CD4-positive, CD25-positive, alpha-beta regulatory T cell (primary cell): Measurements from ENCODE around the gene PALD1. TPM values are rescaled to one million over a fixed set of nuclear protein-coding genes. Genes with fewer than 3 reads are reported as not detected.

ENCODE experiments used
- ATAC-seq, 2 donors: fragments of 150-1000 bp; cut with Tn5 transposase; one replicate each; pipeline ENCODE4 v1.10.0; 2021; ENCODE audit warnings: low read depth in 2 of 2, moderate number of reproducible peaks in 2 of 2, moderate library complexity in 1 of 2
- DNase-seq, 3 donors: peaks; one replicate each; pipeline versions ENCODE4 v3.0.0 to v3.0.0-alpha.2; 2012 to 2022; ENCODE audit warnings: mixed read lengths in 1 of 3
- H3K27ac ChIP-seq: one replicate; pipeline ENCODE4 v1.7.0; 2013; ENCODE audit warnings: mild to moderate bottlenecking, low read length; ENCODE audit not compliant: insufficient read depth, poor library complexity, severe bottlenecking
- H3K27me3 ChIP-seq: one replicate; pipeline ENCODE4 v1.7.0; 2013; ENCODE audit warnings: low read length; ENCODE audit not compliant: control insufficient read depth, insufficient read depth
- H3K36me3 ChIP-seq: one replicate; pipeline ENCODE4 v1.7.0; 2013; ENCODE audit warnings: mild to moderate bottlenecking, low read length, moderate library complexity; ENCODE audit not compliant: control insufficient read depth, insufficient read depth
- H3K4me1 ChIP-seq: 2 replicates; pipeline ENCODE4 v1.7.0; 2013; ENCODE audit warnings: mild to moderate bottlenecking, low read length; ENCODE audit not compliant: insufficient read depth, control insufficient read depth, poor library complexity, severe bottlenecking
- H3K4me3 ChIP-seq: one replicate; pipeline ENCODE4 v1.7.0; 2013; ENCODE audit warnings: low read depth, mild to moderate bottlenecking, low read length, moderate library complexity
- H3K9me3 ChIP-seq, 2 experiments: 1 replicate in 1 of 2; 2 replicates in 1 of 2; pipeline ENCODE4 v1.7.0; 2013; ENCODE audit warnings: low read length in 2 of 2, mild to moderate bottlenecking in 1 of 2, moderate library complexity in 1 of 2; ENCODE audit not compliant: control insufficient read depth in 2 of 2
- H3K27ac Mint-ChIP-seq, 3 donors: one replicate each; pipeline ENCODE4 v1.8.0; 2020 to 2022; ENCODE audit warnings: mild to moderate bottlenecking in 3 of 3, mixed read lengths in 3 of 3, moderate library complexity in 2 of 3
- H3K27me3 Mint-ChIP-seq: one replicate; pipeline ENCODE4 v1.8.0; 2022; ENCODE audit warnings: mild to moderate bottlenecking, mixed read lengths
- H3K36me3 Mint-ChIP-seq: one replicate; pipeline ENCODE4 v1.8.0; 2020; ENCODE audit warnings: mixed read lengths
- H3K4me1 Mint-ChIP-seq, 4 donors: one replicate each; pipeline ENCODE4 v1.8.0; 2020 to 2022; ENCODE audit warnings: mixed read lengths in 4 of 4, mild to moderate bottlenecking in 1 of 4
- H3K4me3 Mint-ChIP-seq, 4 donors: one replicate each; pipeline ENCODE4 v1.8.0; 2020 to 2022; ENCODE audit warnings: mild to moderate bottlenecking in 4 of 4, mixed read lengths in 4 of 4, moderate library complexity in 3 of 4
- H3K9me3 Mint-ChIP-seq, 7 donors: one replicate each; pipeline ENCODE4 v1.8.0; 2020 to 2022; ENCODE audit warnings: mixed read lengths in 7 of 7, mild to moderate bottlenecking in 3 of 7, moderate library complexity in 2 of 7
- polyA plus RNA-seq, 4 donors: library from polyadenylated mRNA; unstranded; fragments of 300-500 nt; fragmentation: Illumina TruSeq; gene quantifications; one replicate each; pipeline ENCODE4 v1.2.3, GENCODE V29; 2021
- total RNA-seq: library from RNA; stranded (reverse); gene quantifications from one replicate; pipeline ENCODE4 v1.2.3, GENCODE V29; 2022

The PALD1 gene
- total and polyA plus RNA-seq, 5 donors from 2014 or later, result not detected

DNA sequence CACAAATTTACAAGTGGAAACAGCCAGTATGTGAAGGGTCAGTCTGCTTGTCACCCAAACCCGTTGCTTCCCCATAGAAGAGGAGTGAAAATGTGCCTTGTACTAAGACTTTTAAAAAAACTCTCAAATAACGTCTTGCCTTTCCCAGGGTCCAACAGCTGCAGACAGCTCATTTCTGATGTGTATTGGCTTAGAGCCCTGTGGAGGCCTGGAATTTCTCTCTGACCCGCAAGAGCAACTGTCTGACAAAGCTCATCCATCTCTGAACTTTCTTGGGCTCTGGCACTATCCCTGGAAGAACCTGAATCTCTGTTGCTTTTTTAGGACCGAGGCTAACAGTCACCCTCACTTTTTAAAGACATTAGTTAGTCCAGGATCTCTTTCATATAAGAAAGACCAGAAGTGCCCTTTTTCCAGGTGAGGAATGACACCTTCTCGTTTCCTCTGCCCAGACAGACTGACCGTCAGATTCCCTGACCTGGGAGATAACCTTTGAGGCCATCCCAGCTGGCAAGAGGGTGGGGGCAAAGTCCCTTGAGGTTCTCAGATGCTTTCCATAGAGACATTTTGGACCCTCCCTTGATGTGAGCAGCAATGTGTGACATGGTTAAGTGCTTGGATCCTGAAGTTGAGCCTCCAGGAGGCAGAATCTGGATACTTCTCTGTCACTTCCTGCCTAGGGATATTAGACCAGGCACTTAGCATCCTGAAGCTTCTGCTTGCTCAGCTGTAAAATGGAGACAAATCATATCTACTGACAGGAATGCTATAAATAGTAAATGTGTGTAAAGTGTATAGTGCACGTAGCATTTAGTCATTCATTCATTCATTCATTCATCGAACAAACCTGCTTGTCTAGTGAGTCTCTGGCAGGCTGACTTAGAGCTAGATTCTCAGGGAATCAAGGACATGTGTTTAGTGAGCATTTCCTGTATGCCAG lies 32.6 kb upstream of the PALD1 start:
- no peak for ATAC-seq
- H3K27ac Mint-ChIP-seq, result no peak overlapping the region
- H3K4me1 Mint-ChIP-seq, result peaks cover 0 to 9% (median 4%) of the 10 kb centered on the region in 4 donors
- no peaks in the 10 kb centered on the region for H3K9me3 Mint-ChIP-seq
- H3K36me3 Mint-ChIP-seq, result no peaks in the 10 kb centered on the region
- Histone ChIP-seq H3K36me3 (no peaks in the 10 kb centered on the region), H3K9me3 (no peaks in the 10 kb centered on the region), H3K4me3 (no peak overlapping the region), H3K27me3 (peaks cover 13% of the 10 kb centered on the region), H3K27ac (no peak overlapping the region), H3K4me1 (peaks cover 8% of the 10 kb centered on the region)
- H3K27me3 Mint-ChIP-seq, result peaks cover 39% of the 10 kb centered on the region
- DNase-seq, result no peak
- no peak overlapping the region for H3K4me3 Mint-ChIP-seq

DNA sequence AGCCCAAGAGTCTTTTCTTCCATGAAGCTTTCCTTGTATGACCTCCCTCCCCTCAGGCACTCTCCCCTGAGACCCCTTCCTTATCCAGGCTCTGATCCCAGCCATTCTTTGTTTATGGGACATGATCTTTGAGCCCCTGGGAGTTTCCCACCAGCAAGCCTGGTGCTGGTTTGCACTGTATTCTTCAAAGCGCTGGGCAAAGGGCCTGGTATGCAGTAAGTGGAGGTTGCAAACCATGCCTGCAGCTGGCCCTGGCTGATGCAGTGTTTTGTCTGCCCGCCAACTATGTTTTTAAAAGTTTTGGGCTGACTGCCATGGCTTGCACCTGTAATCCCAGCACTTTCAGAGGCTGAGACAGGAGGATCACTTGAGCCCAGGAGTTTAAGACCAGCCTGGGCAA lies 30.3 kb upstream of the PALD1 start:
- no peaks in the 10 kb centered on the region for H3K9me3 ChIP-seq
- ATAC-seq (no peak), DNase-seq (no peak)
- no peaks in the 10 kb centered on the region for H3K9me3 Mint-ChIP-seq
- H3K27me3 Mint-ChIP-seq, result peaks cover 22% of the 10 kb centered on the region
- no peak overlapping the region for H3K27ac Mint-ChIP-seq
- no peaks in the 10 kb centered on the region for H3K4me1 Mint-ChIP-seq
- H3K4me1 ChIP-seq, result no peaks in the 10 kb centered on the region
- no peak overlapping the region for H3K4me3 ChIP-seq
- no peaks in the 10 kb centered on the region for H3K36me3 ChIP-seq
- H3K36me3 Mint-ChIP-seq, result no peaks in the 10 kb centered on the region
- peaks cover under 1% of the 10 kb centered on the region for H3K27me3 ChIP-seq
- H3K27ac ChIP-seq, result no peak overlapping the region
- H3K4me3 Mint-ChIP-seq, result no peak overlapping the region

DNA sequence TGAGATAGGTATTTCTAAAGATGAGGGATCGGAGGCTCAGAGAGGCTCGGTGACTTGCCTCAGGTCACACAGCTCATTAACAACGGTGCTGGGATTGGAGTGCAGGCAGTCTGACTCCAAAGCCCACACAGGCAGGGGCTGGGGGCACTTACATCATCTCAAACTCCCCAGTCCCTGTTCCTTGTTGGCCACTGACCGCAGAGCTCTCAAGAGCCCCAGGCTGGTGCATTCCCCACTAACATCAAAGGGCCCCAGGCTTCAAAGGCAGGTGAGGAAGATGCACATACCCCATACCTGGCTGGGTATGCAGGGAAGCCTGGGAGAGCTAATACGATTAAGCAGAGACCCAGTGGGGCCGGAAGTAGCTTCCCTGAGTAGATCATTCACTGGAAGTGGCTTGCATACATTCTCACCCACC lies 23.3 kb upstream of the PALD1 start:
- no peak overlapping the region for H3K27ac ChIP-seq
- peaks cover 6% of the 10 kb centered on the region for H3K4me1 ChIP-seq
- no peak overlapping the region for H3K4me3 Mint-ChIP-seq
- H3K27me3 ChIP-seq, result peaks cover 9% of the 10 kb centered on the region
- peaks cover 39% of the 10 kb centered on the region for H3K27me3 Mint-ChIP-seq
- H3K36me3 ChIP-seq, result no peaks in the 10 kb centered on the region
- peaks cover 0 to 3% (median 0%) of the 10 kb centered on the region in 7 donors for H3K9me3 Mint-ChIP-seq
- no peak for ATAC-seq
- no peak for DNase-seq
- no peak overlapping the region for H3K4me3 ChIP-seq
- H3K36me3 Mint-ChIP-seq, result peaks cover under 1% of the 10 kb centered on the region
- peaks cover 0 to 7% (median 0%) of the 10 kb centered on the region in 4 donors for H3K4me1 Mint-ChIP-seq
- no peaks in the 10 kb centered on the region for H3K9me3 ChIP-seq
- H3K27ac Mint-ChIP-seq, result no peak overlapping the region

DNA sequence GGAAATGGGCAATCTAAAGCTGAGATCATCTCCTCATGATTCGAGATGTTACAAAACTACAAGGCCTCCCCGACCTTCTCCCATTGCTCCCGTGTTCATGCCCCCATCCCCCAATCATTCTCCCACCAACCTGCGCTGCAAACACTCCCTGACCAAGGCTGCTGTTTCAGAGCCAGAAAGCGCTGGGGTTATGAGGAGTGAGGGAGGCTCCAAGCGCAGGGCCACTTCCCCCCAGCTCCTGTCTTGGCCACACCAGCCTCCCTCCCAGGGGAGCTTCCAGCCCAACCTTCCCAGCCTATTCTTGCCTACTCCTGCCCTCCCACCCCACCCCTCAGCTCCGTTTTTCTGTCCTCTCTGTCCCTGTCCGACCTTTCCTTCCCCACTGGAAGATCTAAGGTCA lies 22.4 kb upstream of the PALD1 start:
- Histone ChIP-seq H3K36me3 (no peaks in the 10 kb centered on the region), H3K27me3 (peaks cover 9% of the 10 kb centered on the region), H3K9me3 (no peaks in the 10 kb centered on the region), H3K4me3 (no peak overlapping the region), H3K4me1 (peaks cover 6% of the 10 kb centered on the region), H3K27ac (no peak overlapping the region)
- Mint-ChIP-seq H3K36me3 (peaks cover 6% of the 10 kb centered on the region), H3K4me1 (peaks cover 0 to 10% (median 0%) of the 10 kb centered on the region in 4 donors), H3K27me3 (peaks cover 46% of the 10 kb centered on the region), H3K4me3 (no peak overlapping the region), H3K9me3 (peaks cover 0 to 3% (median 0%) of the 10 kb centered on the region in 7 donors), H3K27ac (no peak overlapping the region)
- DNase-seq, result no peak
- ATAC-seq, result no peak

DNA sequence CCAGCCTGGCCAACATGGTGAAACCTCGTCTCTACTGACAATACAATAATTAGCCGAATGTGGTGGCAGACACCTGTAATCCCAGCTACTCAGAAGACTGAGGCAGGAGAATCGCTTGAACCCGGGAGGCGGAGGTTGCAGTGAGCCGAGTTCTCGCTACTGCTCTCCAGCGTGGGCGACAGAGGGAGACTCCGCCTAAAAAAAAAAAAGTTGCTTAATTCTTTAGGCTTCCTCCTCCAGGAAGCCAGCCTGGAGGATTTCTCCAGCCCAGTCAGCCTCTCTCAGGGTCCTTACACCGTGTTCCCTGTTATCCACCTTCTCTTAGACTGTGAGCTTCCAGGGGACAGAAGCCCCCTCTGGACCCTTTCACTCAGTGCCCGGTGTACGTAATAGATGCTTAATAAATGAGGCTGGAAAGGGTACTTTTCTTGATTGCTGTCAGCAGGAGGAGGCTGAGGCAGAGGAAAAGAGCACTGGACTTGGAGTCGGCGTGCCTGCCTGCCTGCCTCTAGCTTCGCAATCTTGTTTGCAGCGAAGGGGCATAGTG lies 20.7 kb upstream of the PALD1 start:
- no peak for DNase-seq
- H3K9me3 Mint-ChIP-seq, result peaks cover 0 to 3% (median 0%) of the 10 kb centered on the region in 7 donors
- H3K27ac ChIP-seq, result no peak overlapping the region
- H3K36me3 ChIP-seq, result no peaks in the 10 kb centered on the region
- H3K27ac Mint-ChIP-seq, result no peak overlapping the region
- peaks cover 6% of the 10 kb centered on the region for H3K4me1 ChIP-seq
- H3K4me3 ChIP-seq, result no peak overlapping the region
- H3K27me3 Mint-ChIP-seq, result peaks cover 53% of the 10 kb centered on the region
- ATAC-seq, result no peak
- peaks cover 9% of the 10 kb centered on the region for H3K36me3 Mint-ChIP-seq
- H3K9me3 ChIP-seq, result no peaks in the 10 kb centered on the region
- no peak overlapping the region for H3K4me3 Mint-ChIP-seq
- peaks cover 0 to 12% (median 1%) of the 10 kb centered on the region in 4 donors for H3K4me1 Mint-ChIP-seq
- peaks cover 9% of the 10 kb centered on the region for H3K27me3 ChIP-seq

DNA sequence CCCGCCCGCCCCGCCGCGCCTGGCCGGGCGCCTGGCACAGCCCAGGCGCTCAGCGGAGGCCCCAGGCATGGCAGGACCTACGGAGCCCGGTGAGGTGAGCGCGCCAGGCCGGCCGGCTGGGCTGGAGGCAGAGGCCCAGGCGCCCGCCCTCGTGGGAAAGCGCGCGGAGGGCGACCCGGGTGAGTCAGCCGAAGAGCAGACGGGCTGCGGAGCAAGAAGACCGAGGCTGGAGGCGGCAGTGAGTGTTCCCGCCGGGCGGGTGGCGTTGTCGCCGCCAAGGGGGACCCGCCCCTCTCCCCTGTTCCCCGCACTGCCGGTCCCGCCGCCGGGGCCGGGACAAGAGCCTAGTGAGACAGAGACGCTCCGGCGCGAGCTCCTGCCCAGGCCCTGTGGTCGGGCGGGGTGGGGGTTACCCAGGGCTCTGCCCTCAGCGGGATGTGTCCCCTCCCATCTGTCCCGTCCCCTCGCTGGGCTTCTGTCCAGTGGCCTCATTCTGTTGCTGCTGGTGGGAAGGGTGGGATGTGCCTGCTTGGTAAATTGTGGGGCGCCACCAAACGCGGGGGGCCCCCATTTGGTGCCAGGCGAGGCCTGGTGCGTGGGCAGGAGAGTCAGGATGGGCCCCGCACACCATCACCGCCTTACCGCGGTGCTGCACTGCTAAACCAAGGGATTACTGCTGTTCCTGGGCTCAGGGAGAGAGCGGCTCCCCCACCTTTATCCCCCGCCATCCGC lies 20.1 kb upstream of the PALD1 start:
- peaks cover 49% of the 10 kb centered on the region for H3K27me3 Mint-ChIP-seq
- Histone ChIP-seq H3K27me3 (peaks cover 9% of the 10 kb centered on the region), H3K4me1 (peaks cover 6% of the 10 kb centered on the region), H3K9me3 (no peaks in the 10 kb centered on the region), H3K27ac (no peak overlapping the region), H3K36me3 (no peaks in the 10 kb centered on the region), H3K4me3 (no peak overlapping the region)
- peak; percentile 39 to 48 for ATAC-seq
- peaks cover 9% of the 10 kb centered on the region for H3K36me3 Mint-ChIP-seq
- no peak overlapping the region for H3K27ac Mint-ChIP-seq
- H3K4me1 Mint-ChIP-seq, result peaks cover 0 to 12% (median 1%) of the 10 kb centered on the region in 4 donors
- DNase-seq, result no peak
- peaks cover 0 to 3% (median 0%) of the 10 kb centered on the region in 7 donors for H3K9me3 Mint-ChIP-seq
- no peak overlapping the region for H3K4me3 Mint-ChIP-seq

DNA sequence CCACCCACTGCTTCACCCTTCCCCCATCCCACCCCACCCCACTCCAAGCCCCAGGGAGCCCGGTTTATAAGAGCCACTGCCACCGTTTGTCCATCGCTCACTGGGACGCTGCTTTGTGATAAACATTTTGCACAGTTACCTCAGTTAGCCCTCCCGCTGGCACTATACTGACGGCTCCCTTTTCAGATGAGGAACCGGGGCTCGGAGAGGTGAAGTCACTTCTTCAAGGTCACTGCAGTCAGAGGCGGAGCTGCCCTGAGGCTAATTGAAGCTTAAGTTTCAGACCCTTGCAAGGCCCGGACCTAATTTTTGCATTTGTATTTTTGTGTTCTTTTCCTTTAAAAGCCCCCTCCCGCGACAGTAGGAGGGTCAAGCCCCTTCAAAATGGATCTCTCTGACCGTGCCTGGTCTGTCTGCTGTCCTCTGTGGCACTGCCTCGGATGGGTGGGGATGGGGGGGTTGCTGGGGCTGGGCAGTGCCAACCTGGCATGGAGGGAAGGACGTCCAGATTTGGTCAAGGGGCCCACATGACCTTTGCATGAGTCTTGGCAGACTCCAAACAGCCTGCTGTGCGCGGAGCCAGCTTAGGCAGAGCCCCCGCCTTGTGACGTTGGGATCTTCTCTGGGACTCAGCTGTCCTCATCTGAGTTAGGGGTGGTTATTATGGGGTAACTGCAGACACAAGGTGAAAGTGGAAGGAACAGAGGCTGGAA lies 19.4 kb upstream of the PALD1 start:
- peaks cover 48% of the 10 kb centered on the region for H3K27me3 Mint-ChIP-seq

More for the DNA sequence above, 19.4 kb upstream of the PALD1 start:
- H3K9me3 Mint-ChIP-seq, result peaks cover 0 to 3% (median 0%) of the 10 kb centered on the region in 7 donors
- no peaks in the 10 kb centered on the region for H3K36me3 ChIP-seq
- no peak overlapping the region for H3K4me3 Mint-ChIP-seq
- no peak for DNase-seq
- H3K4me1 ChIP-seq, result peaks cover 6% of the 10 kb centered on the region
- H3K4me3 ChIP-seq, result no peak overlapping the region
- H3K36me3 Mint-ChIP-seq, result peaks cover 9% of the 10 kb centered on the region
- H3K9me3 ChIP-seq, result no peaks in the 10 kb centered on the region
- ATAC-seq, result no peak
- peaks cover 0 to 12% (median 1%) of the 10 kb centered on the region in 4 donors for H3K4me1 Mint-ChIP-seq
- no peak overlapping the region for H3K27ac ChIP-seq
- H3K27me3 ChIP-seq, result peaks cover 9% of the 10 kb centered on the region
- H3K27ac Mint-ChIP-seq, result no peak overlapping the region
